Stimulated activated CD4-positive, alpha-beta T cell treated with anti-CD3 and anti-CD28 coated beads, TNF-alpha, amount 100 ng/mL, for 4 hours (primary cell): Measurements from ENCODE around the gene DNA2.

ENCODE experiments used
- DNase-seq, 3 experiments: peaks; one replicate each; pipeline ENCODE4 v3.0.0-alpha.2; 2020; ENCODE audit warnings: low read depth in 3 of 3

Gene DNA2

DNA sequence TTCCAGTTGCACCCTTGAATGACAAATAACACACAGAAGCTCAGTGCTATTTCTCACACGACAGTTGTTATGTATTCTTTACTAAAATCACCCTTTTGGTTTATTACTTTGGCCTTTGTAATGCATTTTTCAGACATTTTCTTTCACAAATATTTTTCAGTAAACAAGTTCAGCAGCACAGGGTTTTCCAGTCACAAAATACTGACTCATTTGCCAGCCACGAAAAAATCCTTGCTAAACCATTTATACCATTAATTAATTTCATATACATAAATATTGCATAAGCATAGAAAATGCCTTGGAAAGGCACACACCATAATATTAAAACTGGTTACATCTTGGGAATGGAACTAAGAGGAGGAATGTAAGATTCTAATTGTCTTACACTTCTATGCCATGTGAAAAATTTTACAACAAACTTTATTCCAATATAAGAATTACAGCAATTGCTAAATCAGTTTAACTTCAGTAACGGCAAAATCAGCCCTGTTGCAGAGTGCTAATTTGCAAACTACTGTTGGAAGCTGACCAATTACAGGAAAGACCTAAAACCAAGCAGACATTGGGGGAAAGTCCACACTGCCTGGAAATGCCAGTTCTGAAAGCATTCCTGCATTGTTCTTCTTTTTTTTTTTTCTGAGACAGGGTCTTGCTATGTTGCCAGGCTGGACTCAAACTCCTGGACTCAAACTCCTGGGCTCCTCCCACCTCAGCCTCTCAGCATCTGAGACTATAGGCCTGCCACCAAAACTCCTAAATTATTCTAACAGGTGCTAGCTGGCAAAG lies 107.5 kb downstream of the DNA2 start:
- no peak for DNase-seq
